Ovary (tissue), 9 donors: ENCODE results near the gene CDK11A. TPM values are rescaled to one million over a fixed set of nuclear protein-coding genes. Genes with fewer than 3 reads are reported as not detected.

Experiments used
- DNase-seq, 5 donors: peaks; one replicate each; pipeline ENCODE4 v3.0.0-alpha.2; 2019 to 2020
- H3K27ac ChIP-seq, 2 donors: fragments of 200-600 bp; one replicate each; pipeline versions ENCODE4 v1.5.1 to v1.8.0; 2019 to 2022
- H3K27me3 ChIP-seq: fragments of 200-600 bp; one replicate; pipeline ENCODE4 v1.8.0; 2022
- H3K36me3 ChIP-seq: fragments of 200-600 bp; sonication (generic); one replicate; pipeline ENCODE4 v1.5.1; 2019
- H3K4me1 ChIP-seq: one replicate; pipeline ENCODE4 v1.8.1; 2013; ENCODE audit warnings: mild to moderate bottlenecking, moderate library complexity; ENCODE audit not compliant: insufficient read depth
- H3K4me3 ChIP-seq: fragments of 200-600 bp; sonication (generic); one replicate; pipeline ENCODE4 v1.5.1; 2017
- H3K9me3 ChIP-seq, 2 donors: fragments of 200-600 bp in 1 of 2; sonication (generic) in 1 of 2; one replicate each; pipeline versions ENCODE4 v1.5.1 to v1.8.1; 2013 to 2019; ENCODE audit warnings: mild to moderate bottlenecking in 1 of 2, moderate library complexity in 1 of 2
- CTCF ChIP-seq, 3 donors: fragments of 450-650 bp in 2 of 3; fragments of 200-600 bp in 1 of 3; IDR thresholded peaks; one replicate each; pipeline versions ENCODE4 v1.5.1 to v1.8.0; 2016 to 2022; ENCODE audit warnings: antibody characterized with exemption in 3 of 3, mild to moderate bottlenecking in 1 of 3
- EP300 ChIP-seq: sonication (generic); formaldehyde crosslinking; IDR thresholded peaks from one replicate; pipeline ENCODE4 v1.6.1; 2017; ENCODE audit warnings: antibody characterized with exemption
- POLR2A ChIP-seq: fragments of 450-650 bp; IDR thresholded peaks from one replicate; pipeline ENCODE4 v1.6.1; 2017; ENCODE audit warnings: antibody characterized with exemption, mild to moderate bottlenecking, moderate library complexity
- WGBS, 3 donors: extraction: QIAGEN DNeasy Blood & Tissue Kit in 1 of 3; methylation state at CpG; one replicate each; pipeline versions ENCODE4 v1.1.5 to v1.1.7; 2013 to 2017; 5-methylcytosine and 5-hydroxymethylcytosine counted together
- intact Hi-C, 4 donors: fragments of 100-400 bp; cut with DNase I; formaldehyde crosslinking; loops; one replicate each; pipeline versions ENCODE4 v1.11.0 to v1.15.1; 2022 to 2023
- polyA plus RNA-seq, 2 donors: library from polyadenylated mRNA; stranded (reverse); fragments of 200-250 nt in 1 of 2; fragments of 350-450 nt in 1 of 2; fragmentation: Illumina TruSeq in 1 of 2; extraction: RNeasy Lipid Tissue Mini Kit (QIAGEN cat#74804) in 1 of 2; gene quantifications; one replicate each; pipeline ENCODE4 v1.2.3, GENCODE V29; 2013 to 2014
- total RNA-seq, 7 donors: library from RNA; depleted of rRNA in 2 of 7; stranded (reverse); fragments of >200 nt in 2 of 7; fragmentation: NEBNext Ultra II Directional in 3 of 7; extraction: Animal tissue kit (Norgen Biotek cat#: 25700) in 3 of 7; gene quantifications; one replicate each; pipeline versions ENCODE4 v1.1.0 to v1.2.4, GENCODE V29; 2016 to 2023
- donor health status: DM: no; HTN: no; CAD: no; lungs with moderate emphysema.
- donor health status: DM: no; HTN: no; CAD: no.
- donor health status: Bipolar disorder and iron deficiency.
- donor health status: DM: yes; HTN: yes; CAD: no.
- donor health status: DM: no; HTN: no; CAD: no.
- donor health status: DM: yes; HTN: yes; CAD: no.

Gene CDK11A
- total and polyA plus RNA-seq, 9 donors: 16.7 to 51.3 (median 28.6) TPM

DNA sequence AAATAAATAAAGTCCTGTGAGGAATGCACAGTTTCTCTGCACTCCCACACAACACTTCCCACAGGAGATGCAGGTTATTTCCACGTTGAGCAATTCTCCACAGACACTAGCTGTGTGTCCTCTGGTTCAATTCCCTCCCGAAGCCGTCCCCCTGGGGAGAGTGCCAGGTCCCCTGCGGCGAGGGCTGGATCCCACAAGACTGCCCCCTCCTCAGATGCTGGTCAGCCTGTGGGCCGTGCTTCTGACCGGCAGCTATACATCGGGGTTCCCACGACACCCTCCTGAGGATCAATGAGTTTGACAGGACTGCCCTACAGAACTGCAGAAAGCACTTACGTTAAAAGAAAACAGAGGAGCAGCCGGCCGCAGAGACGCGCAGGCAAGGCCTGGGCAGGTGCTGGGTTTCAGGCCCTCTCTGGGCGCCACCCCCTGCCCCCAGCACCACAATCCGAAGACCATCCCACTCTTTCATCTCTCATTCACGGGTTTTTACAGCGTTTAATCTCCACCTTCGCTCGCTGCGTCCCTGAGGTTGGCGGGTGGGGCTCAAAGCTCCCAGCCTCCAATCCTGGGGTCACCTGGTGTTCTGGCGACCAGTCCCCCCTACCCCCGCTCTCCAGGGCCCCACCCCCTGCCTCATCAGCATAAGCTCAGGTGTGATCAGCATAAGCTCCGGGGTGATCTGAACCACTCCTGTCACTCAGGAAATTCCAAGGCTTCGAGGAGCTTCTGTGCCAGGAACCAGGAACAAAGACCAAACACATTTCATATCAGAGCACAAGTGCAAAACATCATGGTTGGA is 40.9 kb downstream of the CDK11A start:
- WGBS, 3 donors: 67% methylated on average over 26 of the region's 26 CpGs
- peaks cover 9% of the 10 kb centered on the region for H3K4me1 ChIP-seq
- intact Hi-C loops: no loop called here
- no peaks in the 10 kb centered on the region for H3K36me3 ChIP-seq
- H3K9me3 ChIP-seq: no peaks in the 10 kb centered on the region
- TF ChIP-seq CTCF (IDR thresholded peaks at IDR 0.05) (no peak), POLR2A (no peak), EP300 (no peak)
- H3K4me3 ChIP-seq: no peak overlapping the region
- no peak overlapping the region for H3K27ac ChIP-seq
- DNase-seq: peak in 1 of 5 donors; percentile 28
- H3K27me3 ChIP-seq: no peaks in the 10 kb centered on the region

GRCh38 chr1:1680912-1681273 is 43.3 kb downstream of the CDK11A start:
- 61 to 75% (median 62%) methylated on average over 11 of the region's 11 CpGs for WGBS, 3 donors
- Histone ChIP-seq H3K9me3 (no peaks in the 10 kb centered on the region), H3K27ac (no peak overlapping the region), H3K27me3 (no peaks in the 10 kb centered on the region), H3K4me1 (peaks cover 9% of the 10 kb centered on the region), H3K36me3 (no peaks in the 10 kb centered on the region), H3K4me3 (no peak overlapping the region)
- intact Hi-C loops: no loop called here
- peak in 2 of 5 donors; percentile 12 to 17 for DNase-seq
- no peak for TF ChIP-seq EP300
- no peak for TF ChIP-seq POLR2A
- no peak for TF ChIP-seq CTCF (IDR thresholded peaks at IDR 0.05)

DNA sequence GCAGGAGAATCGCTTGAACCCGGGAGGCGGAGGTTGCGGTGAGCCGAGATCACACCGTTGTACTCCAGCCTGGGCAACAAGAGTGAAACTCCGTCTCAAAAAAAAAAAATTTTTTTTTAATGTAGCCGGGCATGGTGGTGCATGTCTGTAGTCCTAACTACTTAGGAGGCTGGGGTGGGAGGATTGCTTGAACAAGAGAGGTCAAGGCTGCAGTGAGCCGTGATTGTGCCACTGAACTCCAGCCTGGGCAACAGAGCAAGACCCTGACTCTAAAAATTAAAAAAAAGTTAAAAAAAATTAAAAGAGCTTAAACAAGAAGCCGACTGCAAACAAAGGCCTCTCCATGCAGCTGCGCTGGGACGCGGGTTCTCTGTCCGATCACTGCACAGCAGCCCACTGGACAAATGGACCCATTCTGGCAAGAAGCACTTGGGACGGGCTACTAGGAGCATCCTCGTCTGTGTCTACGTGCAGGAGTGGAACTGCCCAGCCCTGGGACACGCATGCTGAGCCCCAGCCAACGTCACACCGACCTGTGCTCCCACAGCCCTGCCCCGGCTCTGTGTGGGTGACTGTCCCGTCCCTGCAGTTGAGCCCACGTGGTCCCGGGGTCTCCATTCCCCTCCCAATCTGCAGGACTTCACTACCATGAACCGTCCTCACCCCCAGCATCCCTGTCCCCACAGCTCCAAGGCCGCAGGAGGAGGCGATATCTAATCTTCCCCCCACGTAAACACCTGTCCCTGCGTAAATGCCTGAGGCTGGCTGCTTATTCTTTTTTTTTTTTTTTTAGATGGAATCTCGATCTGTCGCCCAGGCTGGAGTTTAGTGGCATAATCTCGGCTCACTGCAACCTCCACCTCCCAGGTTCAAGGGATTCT is 43.9 kb downstream of the CDK11A start:
- intact Hi-C loops: no loop called here
- no peak for TF ChIP-seq EP300
- no peak for TF ChIP-seq CTCF (IDR thresholded peaks at IDR 0.05)
- no peak for TF ChIP-seq POLR2A
- peak in 3 of 5 donors; percentile 15 to 30 (median 21) for DNase-seq
- Histone ChIP-seq H3K27ac (no peak overlapping the region), H3K9me3 (no peaks in the 10 kb centered on the region), H3K4me1 (peaks cover 9% of the 10 kb centered on the region), H3K4me3 (no peak overlapping the region), H3K36me3 (no peaks in the 10 kb centered on the region), H3K27me3 (no peaks in the 10 kb centered on the region)
- WGBS, 3 donors: 71 to 83% (median 73%) methylated on average over 32 of the region's 32 CpGs

- no peaks in the 10 kb centered on the region for H3K9me3 ChIP-seq
- peak in 2 of 5 donors; percentile 32 to 33 for DNase-seq
- H3K36me3 ChIP-seq: no peaks in the 10 kb centered on the region
- H3K27ac ChIP-seq: no peak overlapping the region
- no peaks in the 10 kb centered on the region for H3K27me3 ChIP-seq
- TF ChIP-seq CTCF (IDR thresholded peaks at IDR 0.05) (no peak), POLR2A (no peak), EP300 (no peak)
- intact Hi-C loops: no loop called here
- no peak overlapping the region for H3K4me3 ChIP-seq
- WGBS, 3 donors: 70 to 79% (median 75%) methylated on average over 24 of the region's 24 CpGs
- H3K4me1 ChIP-seq: peaks cover 6% of the 10 kb centered on the region
Measured at GRCh38 chr1:1678581-1679380, 45.4 kb downstream of the CDK11A start.
